ENCODE data around the gene TTC12. TPM values are rescaled to one million over a fixed set of nuclear protein-coding genes. Genes with fewer than 3 reads are reported as not detected.

TTC12 gene
- 13.4 and 17.2 TPM in 2 replicates for total RNA-seq (2014; rRNA removed; shearing (Covaris generic))
- polyA plus RNA-seq (2014; cell fraction: nucleus; rRNA removed) = 24.0 and 33.6 TPM in 2 replicates

GRCh38 chr11:113314389-113315301 lies at the start of gene TTC12:
Gene TTC12, plus strand, starts transcription at chr11:113314583. Its CDS starts 1,675 bp downstream, at chr11:113316258.
- DNase-seq (ENCODE audit: extremely low read depth, low read depth) = peak; percentile 84

- no peak for DNase-seq (ENCODE audit: extremely low read depth, low read depth)
These were observed 49.0 kb upstream of the TTC12 start for GRCh38 chr11:113265362-113265761.

- DNase-seq (ENCODE audit: extremely low read depth, low read depth) = no peak
These were observed 46.9 kb upstream of the TTC12 start for GRCh38 chr11:113267493-113267892.

GRCh38 chr11:113269096-113269495 lies 45.3 kb upstream of the TTC12 start:
- DNase-seq (ENCODE audit: extremely low read depth, low read depth) = no peak

DNA sequence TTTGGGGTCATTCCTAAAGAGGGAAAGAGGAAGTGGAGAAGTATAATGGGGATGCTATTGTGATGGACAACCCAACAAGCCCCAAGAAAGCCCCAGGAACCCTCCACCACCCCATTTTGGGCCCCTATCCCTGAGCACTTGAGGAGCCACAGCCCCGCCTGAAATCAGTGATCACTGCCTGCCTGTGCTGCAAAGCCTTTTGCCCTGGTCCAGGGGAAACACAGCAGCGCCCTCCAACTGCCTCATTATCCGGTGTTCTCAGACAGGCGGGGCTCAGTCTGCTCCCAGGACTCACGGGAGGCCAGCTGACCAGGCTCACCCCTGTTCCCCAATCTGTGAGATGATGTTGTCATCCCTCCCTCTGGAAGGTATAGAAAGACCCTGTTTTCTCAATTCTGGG lies 44.7 kb upstream of the TTC12 start:
- DNase-seq (ENCODE audit: extremely low read depth, low read depth) = no peak

- DNase-seq (ENCODE audit: extremely low read depth, low read depth) = no peak
These were observed 44.3 kb upstream of the TTC12 start for GRCh38 chr11:113270080-113270479.

GRCh38 chr11:113271551-113272245 lies 42.7 kb upstream of the TTC12 start:
- DNase-seq (ENCODE audit: extremely low read depth, low read depth) = no peak

DNA sequence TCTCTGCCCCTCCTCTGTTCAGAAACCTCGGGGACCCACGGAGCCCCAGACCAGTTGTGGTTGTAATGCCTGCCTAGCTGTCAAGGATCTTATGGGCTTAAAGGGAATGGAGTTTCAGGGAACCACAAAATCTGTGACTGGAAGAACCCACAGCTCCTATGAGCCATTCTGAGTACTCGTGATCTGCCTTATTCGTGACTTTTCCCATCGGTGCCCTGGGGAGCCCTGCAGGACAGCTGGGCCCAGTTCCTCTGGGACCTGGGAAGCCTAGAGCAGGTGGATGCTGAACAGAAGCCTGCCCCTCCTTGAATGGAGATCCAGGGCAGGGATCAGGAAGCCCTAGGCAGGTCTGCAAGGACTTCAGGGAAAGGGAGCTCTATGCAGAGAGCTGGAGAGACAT lies 42.1 kb upstream of the TTC12 start:
- no peak for DNase-seq (ENCODE audit: extremely low read depth, low read depth)

DNA sequence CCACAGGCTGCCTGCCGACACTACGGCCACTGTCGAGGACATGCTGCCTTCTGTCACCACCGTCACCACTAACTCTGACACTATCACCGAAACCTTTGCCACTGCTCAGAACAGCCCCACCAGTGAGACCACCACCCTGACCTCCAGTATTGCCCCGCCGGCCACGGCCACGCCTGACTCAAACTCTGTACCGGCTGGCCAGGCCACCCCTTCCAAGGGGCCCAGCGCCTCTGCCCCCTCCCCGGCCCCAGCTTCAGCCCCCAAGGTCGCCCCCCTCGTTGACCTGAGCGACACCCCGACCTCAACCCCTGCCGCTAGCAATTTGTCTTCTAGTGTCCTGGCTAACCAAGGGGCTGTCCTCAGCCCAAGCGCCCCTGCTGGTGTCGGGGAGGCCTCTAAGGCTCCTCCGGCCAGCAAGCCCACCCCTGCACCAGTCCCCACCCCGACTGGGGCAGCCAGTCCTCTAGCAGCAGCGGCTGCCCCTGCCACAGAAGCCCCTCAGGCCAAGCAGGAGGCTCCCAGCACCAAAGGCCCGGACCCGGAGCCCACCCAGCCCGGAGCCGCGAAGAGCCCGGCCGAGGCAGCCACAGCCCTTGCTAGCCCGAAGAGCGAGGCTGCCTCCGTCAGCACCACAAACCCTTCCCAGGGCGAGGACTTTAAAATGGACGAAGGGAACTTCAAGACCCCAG lies 41.3 kb upstream of the TTC12 start:
- no peak for DNase-seq (ENCODE audit: extremely low read depth, low read depth)

DNA sequence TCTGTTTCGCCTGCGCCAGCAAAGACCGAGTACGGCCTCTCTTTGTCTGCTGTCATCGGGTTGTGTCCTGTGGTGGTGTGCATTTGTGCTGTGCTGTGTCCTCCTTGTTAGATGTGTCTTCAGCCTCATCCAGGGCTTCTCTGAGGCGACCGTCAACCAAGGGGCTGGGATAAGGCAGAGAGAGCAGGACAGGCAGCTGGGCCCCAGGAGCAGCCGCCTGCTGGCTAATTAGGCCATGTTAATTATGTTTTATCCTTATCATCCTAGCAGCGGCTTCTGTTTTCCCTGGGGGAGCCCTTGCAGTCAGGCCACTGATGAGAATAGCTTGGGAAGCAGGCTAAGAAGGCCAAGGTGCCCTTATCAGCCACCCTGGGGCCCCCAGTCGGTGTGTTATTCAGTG lies 40.7 kb upstream of the TTC12 start:
- no peak for DNase-seq (ENCODE audit: extremely low read depth, low read depth)

GRCh38 chr11:113274713-113275582 lies 39.4 kb upstream of the TTC12 start:
- DNase-seq (ENCODE audit: extremely low read depth, low read depth) = no peak

DNA sequence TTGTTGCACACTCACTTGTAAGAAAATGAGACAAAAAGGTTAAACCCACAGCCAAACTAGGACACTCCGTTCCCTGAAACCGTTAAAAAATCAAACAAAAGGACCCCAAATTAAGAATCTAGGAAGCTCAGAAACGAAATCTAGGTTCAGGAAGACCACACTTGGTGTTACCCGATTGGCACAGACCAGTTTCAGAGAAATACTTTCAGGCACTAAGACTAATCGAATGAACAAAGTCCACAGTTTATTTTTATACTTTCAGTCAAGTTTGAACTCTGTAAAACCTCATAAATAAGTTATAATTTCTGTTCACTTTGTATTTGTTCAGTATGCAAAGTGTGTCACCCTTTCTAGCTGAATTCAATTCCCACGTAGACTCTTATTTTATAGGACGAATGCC lies 38.8 kb upstream of the TTC12 start:
- DNase-seq (ENCODE audit: extremely low read depth, low read depth) = no peak

- DNase-seq (ENCODE audit: extremely low read depth, low read depth) = no peak
These were observed 37.9 kb upstream of the TTC12 start for GRCh38 chr11:113276466-113276865.

GRCh38 chr11:113277907-113278306 lies 36.5 kb upstream of the TTC12 start:
- no peak for DNase-seq (ENCODE audit: extremely low read depth, low read depth)

GRCh38 chr11:113278481-113278880 lies 35.9 kb upstream of the TTC12 start:
- no peak for DNase-seq (ENCODE audit: extremely low read depth, low read depth)

DNA sequence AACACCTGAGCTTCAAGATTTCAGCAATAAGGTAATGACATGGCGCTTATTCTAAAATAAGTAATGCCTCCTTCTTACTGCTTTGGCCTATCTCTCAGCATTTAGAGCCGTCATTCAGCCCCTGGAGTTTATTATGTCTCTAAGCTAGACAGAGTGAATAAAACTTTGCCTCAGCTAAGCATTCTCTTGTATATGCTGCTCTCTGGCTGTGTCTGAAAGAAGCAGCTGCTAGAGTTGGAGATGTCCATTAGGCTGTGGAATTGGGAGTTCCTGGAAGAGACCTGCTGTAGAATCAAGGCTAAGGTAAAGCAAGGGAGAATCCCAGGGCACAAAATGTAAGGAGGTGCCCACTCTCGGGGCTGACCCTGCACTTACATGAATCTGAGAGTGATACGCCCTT lies 35.5 kb upstream of the TTC12 start:
- no peak for DNase-seq (ENCODE audit: extremely low read depth, low read depth)

GRCh38 chr11:113279591-113279990 lies 34.8 kb upstream of the TTC12 start:
- no peak for DNase-seq (ENCODE audit: extremely low read depth, low read depth)

- DNase-seq (ENCODE audit: extremely low read depth, low read depth) = no peak
These were observed 33.2 kb upstream of the TTC12 start for GRCh38 chr11:113281052-113281725.

- no peak for DNase-seq (ENCODE audit: extremely low read depth, low read depth)
These were observed 31.4 kb upstream of the TTC12 start for GRCh38 chr11:113282898-113283437.
